Uterus (tissue), 4 donors: ENCODE results near the gene TEKT3. TPM values are rescaled to one million over a fixed set of nuclear protein-coding genes. Genes with fewer than 3 reads are reported as not detected.

ENCODE experiments used
- DNase-seq, 2 donors: peaks; one replicate each; pipeline ENCODE4 v3.0.0-alpha.2; 2019 to 2020
- H3K27ac ChIP-seq, 2 donors: fragments of 200-600 bp; sonication (generic); 1 replicate in 1 of 2; 2 replicates in 1 of 2; pipeline ENCODE4 v1.5.1; 2016 to 2018
- H3K27me3 ChIP-seq, 2 donors: fragments of 200-600 bp; sonication (generic); one replicate each; pipeline ENCODE4 v1.5.1; 2018 to 2019; ENCODE audit warnings: control low read depth in 1 of 2
- H3K36me3 ChIP-seq, 2 donors: fragments of 200-600 bp; sonication (generic); one replicate each; pipeline ENCODE4 v1.5.1; 2019; ENCODE audit warnings: control low read depth in 1 of 2
- H3K4me1 ChIP-seq, 2 donors: fragments of 200-600 bp; sonication (generic); one replicate each; pipeline ENCODE4 v1.5.1; 2018 to 2019; ENCODE audit warnings: control low read depth in 1 of 2
- H3K4me3 ChIP-seq, 2 donors: fragments of 200-600 bp; sonication (generic); 1 replicate in 1 of 2; 2 replicates in 1 of 2; pipeline ENCODE4 v1.5.1; 2018 to 2019; ENCODE audit warnings: mild to moderate bottlenecking in 1 of 2
- H3K9me3 ChIP-seq, 2 donors: fragments of 200-600 bp; sonication (generic); one replicate each; pipeline ENCODE4 v1.5.1; 2019; ENCODE audit warnings: control low read depth in 1 of 2
- POLR2A ChIP-seq, 2 donors: fragments of 450-650 bp; IDR thresholded peaks; one replicate each; pipeline ENCODE4 v1.6.1; 2016; ENCODE audit warnings: antibody characterized with exemption in 2 of 2, mild to moderate bottlenecking in 1 of 2, moderate library complexity in 1 of 2
- intact Hi-C: fragments of 100-400 bp; cut with DNase I; formaldehyde crosslinking; loops from one replicate; pipeline ENCODE4 v1.15.1; 2023; ENCODE audit warnings: low total_unique reads
- small RNA-seq: library from RNA; depleted of rRNA; stranded (forward); fragments of <200 nt; gene quantifications from one replicate; pipeline ENCODE3, GENCODE V24; 2016
- total RNA-seq, 4 donors: library from RNA; depleted of rRNA in 3 of 4; stranded (reverse); fragments of >200 nt in 3 of 4; gene quantifications; one replicate each; pipeline versions ENCODE4 v1.1.0 to v1.2.4, GENCODE V29; 2014 to 2023
- TF ChIP-seq, protein P1 (sequence below), 4 experiments: fragments of 200-600 bp in 2 of 4; fragments of 450-650 bp in 2 of 4; sonication (generic) in 2 of 4; IDR thresholded peaks; one replicate each; pipeline ENCODE4 v1.5.1; 2016 to 2019; ENCODE audit warnings: antibody characterized with exemption in 4 of 4, mild to moderate bottlenecking in 2 of 4, moderate library complexity in 1 of 4
- donor health status: DM: yes; HTN: yes; CAD: no.

TEKT3 gene
- total RNA-seq, 4 donors from 2014 or later = 0.51 to 2.6 (median 0.90) TPM; not detected in 1

DNA sequence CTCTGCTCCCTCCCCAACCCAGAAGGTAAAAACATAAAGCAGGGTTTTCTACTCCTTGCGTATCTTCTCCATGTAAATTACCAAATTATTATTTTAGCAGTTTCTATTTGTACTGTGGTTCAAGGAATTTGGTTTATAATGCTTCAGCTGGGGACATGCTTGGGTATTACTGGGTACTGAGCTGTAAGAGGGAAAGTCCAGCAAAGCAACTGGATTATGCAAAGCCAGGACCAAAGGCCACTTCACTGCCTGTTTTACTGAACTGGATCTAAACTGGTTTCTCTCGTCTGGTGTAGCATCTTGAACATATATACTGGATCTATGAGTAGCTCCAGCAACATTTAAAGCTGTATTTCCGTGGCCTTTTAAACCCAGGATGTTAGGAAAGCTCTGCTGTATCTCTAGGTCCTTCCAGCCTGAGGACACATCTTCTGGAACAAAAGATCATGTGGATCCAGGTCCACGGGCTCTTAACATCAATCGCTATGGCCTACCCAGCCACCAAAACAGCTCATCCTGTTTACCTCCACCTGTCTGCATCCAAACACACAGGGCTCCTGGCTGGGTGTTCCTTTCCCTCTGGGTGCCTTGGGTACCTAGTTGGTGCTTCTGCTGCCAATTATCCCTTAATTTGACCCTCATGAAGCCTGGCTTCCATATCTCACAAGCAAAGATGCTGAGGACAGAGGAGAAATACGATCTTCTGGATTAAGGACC is 83.4 kb downstream of the TEKT3 start:
- intact Hi-C loops = no loop called here
- no peaks in the 10 kb centered on the region for H3K9me3 ChIP-seq
- no peaks in the 10 kb centered on the region for H3K27me3 ChIP-seq
- DNase-seq = no peak
- TF ChIP-seq, protein P1, sequence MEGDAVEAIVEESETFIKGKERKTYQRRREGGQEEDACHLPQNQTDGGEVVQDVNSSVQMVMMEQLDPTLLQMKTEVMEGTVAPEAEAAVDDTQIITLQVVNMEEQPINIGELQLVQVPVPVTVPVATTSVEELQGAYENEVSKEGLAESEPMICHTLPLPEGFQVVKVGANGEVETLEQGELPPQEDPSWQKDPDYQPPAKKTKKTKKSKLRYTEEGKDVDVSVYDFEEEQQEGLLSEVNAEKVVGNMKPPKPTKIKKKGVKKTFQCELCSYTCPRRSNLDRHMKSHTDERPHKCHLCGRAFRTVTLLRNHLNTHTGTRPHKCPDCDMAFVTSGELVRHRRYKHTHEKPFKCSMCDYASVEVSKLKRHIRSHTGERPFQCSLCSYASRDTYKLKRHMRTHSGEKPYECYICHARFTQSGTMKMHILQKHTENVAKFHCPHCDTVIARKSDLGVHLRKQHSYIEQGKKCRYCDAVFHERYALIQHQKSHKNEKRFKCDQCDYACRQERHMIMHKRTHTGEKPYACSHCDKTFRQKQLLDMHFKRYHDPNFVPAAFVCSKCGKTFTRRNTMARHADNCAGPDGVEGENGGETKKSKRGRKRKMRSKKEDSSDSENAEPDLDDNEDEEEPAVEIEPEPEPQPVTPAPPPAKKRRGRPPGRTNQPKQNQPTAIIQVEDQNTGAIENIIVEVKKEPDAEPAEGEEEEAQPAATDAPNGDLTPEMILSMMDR (IDR thresholded peaks at IDR 0.05) = no peak
- no peak for TF ChIP-seq POLR2A (IDR thresholded peaks at IDR 0.05)
- peak overlapping the region; percentile 98 to 99 for H3K27ac ChIP-seq
- peak overlapping the region in 1 of 2 donors; percentile 22 for H3K4me3 ChIP-seq
- peaks cover 20 to 26% of the 10 kb centered on the region in 2 donors for H3K4me1 ChIP-seq
- H3K36me3 ChIP-seq = no peaks in the 10 kb centered on the region

DNA sequence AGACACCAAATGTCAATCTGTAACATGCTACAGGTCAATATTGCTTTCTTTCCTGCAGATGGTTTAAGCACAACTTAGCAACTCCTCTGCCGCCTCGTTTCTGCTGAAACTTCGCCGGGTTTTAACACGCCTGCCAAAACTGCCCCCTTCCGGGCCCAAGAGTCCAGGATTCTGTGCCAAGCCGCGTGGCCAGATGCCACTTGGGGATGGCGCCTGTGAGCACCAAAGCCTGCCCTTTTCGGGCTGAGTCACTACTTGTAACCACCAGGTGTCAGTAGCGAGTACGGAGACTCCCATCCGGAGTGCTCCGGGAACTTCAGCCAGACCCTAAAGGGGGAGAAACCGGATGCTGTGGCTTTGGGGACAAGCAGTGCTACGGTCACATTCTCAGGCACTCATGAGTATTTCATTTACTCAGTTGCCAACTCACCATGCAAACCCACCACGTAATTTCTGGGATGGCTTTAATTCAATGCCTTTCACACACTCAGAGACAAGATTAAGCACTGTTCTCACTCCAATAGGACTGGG is 84.1 kb downstream of the TEKT3 start:
- peak overlapping the region; percentile 35 to 98 for H3K27ac ChIP-seq
- H3K27me3 ChIP-seq = no peaks in the 10 kb centered on the region
- peaks cover 23 to 26% of the 10 kb centered on the region in 2 donors for H3K4me1 ChIP-seq
- peak overlapping the region in 1 of 2 donors; percentile 22 for H3K4me3 ChIP-seq
- peak; percentile 77 to 79 for DNase-seq
- TF ChIP-seq, protein P1 (IDR thresholded peaks at IDR 0.05) = peak; percentile 81 to 92 (median 90)
- no peak for TF ChIP-seq POLR2A (IDR thresholded peaks at IDR 0.05)
- H3K36me3 ChIP-seq = no peaks in the 10 kb centered on the region
- no peaks in the 10 kb centered on the region for H3K9me3 ChIP-seq
- intact Hi-C loops = no loop called here

DNA sequence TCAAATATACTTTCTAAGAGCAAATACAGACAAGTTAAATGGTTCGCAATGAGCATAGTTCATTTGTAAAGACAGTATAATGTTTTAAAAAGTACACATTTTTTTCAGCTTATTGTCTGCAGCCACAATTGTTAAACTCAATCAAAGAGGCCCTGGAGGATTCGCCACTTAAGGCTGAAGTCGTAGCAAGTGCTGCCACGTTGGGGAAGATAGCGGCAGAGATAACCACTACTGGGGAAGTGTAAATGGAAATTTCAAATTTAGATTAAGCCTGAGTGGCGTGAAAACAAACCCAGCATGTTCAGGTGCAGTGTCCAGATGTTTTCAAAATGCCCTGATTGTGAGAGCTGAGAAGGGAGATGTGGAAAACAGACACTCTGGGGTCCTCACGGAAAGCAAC is 84.7 kb downstream of the TEKT3 start:
- H3K4me3 ChIP-seq = no peak overlapping the region
- no peaks in the 10 kb centered on the region for H3K9me3 ChIP-seq
- peaks cover 23 to 26% of the 10 kb centered on the region in 2 donors for H3K4me1 ChIP-seq
- TF ChIP-seq, protein P1 (IDR thresholded peaks at IDR 0.05) = no peak
- TF ChIP-seq POLR2A (IDR thresholded peaks at IDR 0.05) = no peak
- H3K27me3 ChIP-seq = no peaks in the 10 kb centered on the region
- H3K36me3 ChIP-seq = no peaks in the 10 kb centered on the region
- intact Hi-C loops = no loop called here
- peak overlapping the region; percentile 35 to 98 for H3K27ac ChIP-seq
- no peak for DNase-seq

DNA sequence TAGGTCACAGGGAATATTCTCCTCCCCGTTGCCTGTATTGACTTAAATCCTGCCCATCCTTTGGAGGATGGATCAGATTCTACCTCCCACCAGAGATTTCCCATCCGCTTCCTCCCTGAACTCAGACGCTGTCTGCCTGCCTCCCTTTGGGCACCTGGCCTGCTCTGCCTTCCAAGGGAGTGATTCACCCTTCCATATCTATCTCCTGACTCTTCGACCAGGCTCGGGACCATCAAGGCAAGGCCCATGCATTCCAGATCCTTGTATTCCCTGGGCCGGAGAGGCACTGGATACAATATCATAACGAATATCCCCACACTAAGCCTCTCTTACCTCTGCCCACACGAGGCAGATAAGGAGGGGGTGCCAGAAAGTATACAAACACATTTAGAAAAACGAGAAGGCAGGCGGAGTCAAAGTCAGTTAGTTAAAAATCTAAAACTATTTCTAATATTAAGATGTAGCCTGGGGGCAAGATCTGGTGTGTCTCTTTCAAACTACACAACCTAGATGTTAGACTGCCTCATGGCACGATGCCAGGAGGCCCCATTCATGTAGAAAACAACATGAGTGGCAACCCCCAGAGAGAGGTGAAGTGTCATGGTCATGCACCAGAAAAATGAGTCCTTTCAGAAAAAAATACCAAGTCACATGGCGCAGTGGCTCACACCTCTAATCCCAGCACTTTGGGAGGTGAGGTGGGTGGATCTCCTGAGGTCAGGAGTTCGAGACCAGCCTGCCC is 85.5 kb downstream of the TEKT3 start:
- DNase-seq = peak; percentile 46 to 61
- no peak overlapping the region for H3K4me3 ChIP-seq
- H3K9me3 ChIP-seq = no peaks in the 10 kb centered on the region
- TF ChIP-seq, protein P1 (IDR thresholded peaks at IDR 0.05) = no peak
- no peak for TF ChIP-seq POLR2A (IDR thresholded peaks at IDR 0.05)
- peak overlapping the region; percentile 37 to 98 for H3K27ac ChIP-seq
- H3K4me1 ChIP-seq = peaks cover 23 to 26% of the 10 kb centered on the region in 2 donors
- intact Hi-C loops = no loop called here
- H3K27me3 ChIP-seq = no peaks in the 10 kb centered on the region
- no peaks in the 10 kb centered on the region for H3K36me3 ChIP-seq

Small RNA genes within 50 kb of the gene (small RNA-seq; reads per million reads assigned to genes)
- not detected for gene RNU6-799P

Other genes starting within 250 kb of the TEKT3 start
- gene PMP22, start 76.3 kb downstream of the TEKT3 start, total RNA-seq = 100 to 1,000 TPM; 104 to 246 (median 155) TPM
- 10 to 100 TPM in 1 of 4 donors, 1 to 10 TPM in 2, under 1 TPM in 1; 0.29 to 22.8 (median 4.2) TPM for gene CDRT4, start 126.0 kb upstream of the TEKT3 start, total RNA-seq
- 10 to 100 TPM; 19.4 to 62.4 (median 44.7) TPM for gene TVP23C, start 221.9 kb upstream of the TEKT3 start, total RNA-seq